NCI-H1694 (cell line): ENCODE results near the gene PLEKHM3.

Experiments
- DNase-seq: peaks from one replicate; lab custom pipeline; 2025; lab: John Stamatoyannopoulos, UW

The PLEKHM3 gene

GRCh38 chr2:207988975-207989374 lies 36.4 kb downstream of the PLEKHM3 start:
- DNase-seq = no peak

GRCh38 chr2:207987025-207987716 lies 38.2 kb downstream of the PLEKHM3 start:
- DNase-seq = no peak

GRCh38 chr2:207984765-207985480 lies 40.4 kb downstream of the PLEKHM3 start:
- DNase-seq = no peak

GRCh38 chr2:207983641-207984042 lies 41.7 kb downstream of the PLEKHM3 start:
- no peak for DNase-seq

GRCh38 chr2:207978177-207978948 lies 47.0 kb downstream of the PLEKHM3 start:
- no peak for DNase-seq

- no peak for DNase-seq
These were observed 49.4 kb downstream of the PLEKHM3 start for GRCh38 chr2:207975921-207976320.

- no peak for DNase-seq
These were observed 51.1 kb downstream of the PLEKHM3 start for GRCh38 chr2:207974216-207974605.

- no peak for DNase-seq
These were observed 54.5 kb downstream of the PLEKHM3 start for GRCh38 chr2:207970826-207971180.

- no peak for DNase-seq
These were observed 55.0 kb downstream of the PLEKHM3 start for GRCh38 chr2:207970147-207970825.

- DNase-seq = no peak
These were observed 56.1 kb downstream of the PLEKHM3 start for GRCh38 chr2:207969249-207969648.

- DNase-seq = no peak
These were observed 58.2 kb downstream of the PLEKHM3 start for GRCh38 chr2:207967121-207967520.

- no peak for DNase-seq
These were observed 64.4 kb downstream of the PLEKHM3 start for GRCh38 chr2:207960911-207961310.

GRCh38 chr2:207960090-207960489 lies 65.2 kb downstream of the PLEKHM3 start:
- DNase-seq = no peak

- DNase-seq = no peak
These were observed 68.6 kb downstream of the PLEKHM3 start for GRCh38 chr2:207956771-207957170.

GRCh38 chr2:207955456-207955855 lies 69.9 kb downstream of the PLEKHM3 start:
- no peak for DNase-seq

- no peak for DNase-seq
These were observed 72.0 kb downstream of the PLEKHM3 start for GRCh38 chr2:207953354-207953753.

GRCh38 chr2:207952564-207953345 lies 72.6 kb downstream of the PLEKHM3 start:
- no peak for DNase-seq

GRCh38 chr2:207951734-207952470 lies 73.4 kb downstream of the PLEKHM3 start:
- no peak for DNase-seq

- no peak for DNase-seq
These were observed 74.6 kb downstream of the PLEKHM3 start for GRCh38 chr2:207950761-207951114.

- DNase-seq = no peak
These were observed 75.1 kb downstream of the PLEKHM3 start for GRCh38 chr2:207950063-207950760.
